Breast epithelium (tissue), 3 donors: Measurements from ENCODE around the gene FAIM2.

Experiments
- CTCF ChIP-seq, 3 donors: fragments of 450-650 bp; IDR thresholded peaks; one replicate each; pipeline ENCODE4 v1.5.1; 2016 to 2017; ENCODE audit warnings: antibody characterized with exemption in 3 of 3, mild to moderate bottlenecking in 3 of 3, moderate library complexity in 3 of 3
- POLR2A ChIP-seq: fragments of 450-650 bp; IDR thresholded peaks from one replicate; pipeline ENCODE4 v1.6.1; 2016; ENCODE audit warnings: antibody characterized with exemption, mild to moderate bottlenecking, moderate library complexity
- POLR2AphosphoS5 ChIP-seq, 3 donors: sonication (generic); formaldehyde crosslinking; IDR thresholded peaks; one replicate each; pipeline ENCODE4 v1.6.1; 2017; ENCODE audit warnings: antibody characterized with exemption in 3 of 3

GRCh38 chr12:49843876-49844437, 59.7 kb downstream of the FAIM2 start:
- TF ChIP-seq CTCF (IDR thresholded peaks at IDR 0.05) (no peak), POLR2AphosphoS5 (IDR thresholded peaks at IDR 0.05) (no peak), POLR2A (no peak)
